ENCODE data around the gene CD37.
"Not testable (repeated sequence)": the region's sequence is repeated elsewhere in the genome, so short reads cannot be mapped to it uniquely, and the experiment has no call there.

The CD37 gene

GRCh38 chr19:49362048-49362928 is 27.1 kb downstream of the CD37 start, which contains the start of gene TEAD2:
TEAD2 (minus strand) TSS chr19:49362416; CDS start chr19:49360075, 2,341 bp downstream.
- H3K9ac ChIP-seq = no peak within 1 kb of the TSS
- H3K36me3 ChIP-seq = no peaks in the 10 kb centered on the region
- H3K9me3 ChIP-seq (replicated peaks in 1 of 11) = peaks cover 8 to 12% (median 10%) of the 10 kb centered on the region in 11 experiments; a peak in 20 of 22 replicates
- peaks cover 53 to 80% (median 67%) of the 10 kb centered on the region in 11 experiments for H3K27me3 ChIP-seq
- peak within 1 kb of the TSS in 2 of 10 experiments; percentile 8 to 12; a peak in 1 of 20 replicates for H3K4me3 ChIP-seq
- H4K20me1 ChIP-seq = no peaks in the 10 kb centered on the region; a peak in 1 of 22 replicates
- TF ChIP-seq Cebpa-rat (IDR thresholded peaks at IDR 0.05) = no peak
- H3K4me1 ChIP-seq = peaks cover 0 to 2% (median 0%) of the 10 kb centered on the region in 10 experiments; a peak in 2 of 20 replicates
- no peak within 1 kb of the TSS for H3K4me2 ChIP-seq
- no peak within 1 kb of the TSS for H3K27ac ChIP-seq

GRCh38 chr19:49362929-49363267 is 27.7 kb downstream of the CD37 start:
- TF ChIP-seq Cebpa-rat (IDR thresholded peaks at IDR 0.05) = no peak
- H3K4me2 ChIP-seq = no peak overlapping the region

GRCh38 chr19:49363268-49364082 is 28.3 kb downstream of the CD37 start, which contains the start of gene DKKL1:
DKKL1 (plus strand) TSS chr19:49363877; CDS start chr19:49363999, 122 bp downstream.
- H3K9ac ChIP-seq = no peak within 1 kb of the TSS
- H4K20me1 ChIP-seq = no peaks in the 10 kb centered on the region; a peak in 1 of 22 replicates
- peak within 1 kb of the TSS in 1 of 11 experiments; percentile 3; a peak in 1 of 22 replicates for H3K4me2 ChIP-seq
- H3K27ac ChIP-seq = no peak within 1 kb of the TSS
- peaks cover 16 to 23% (median 17%) of the 10 kb centered on the region in 11 experiments for H3K9me3 ChIP-seq (replicated peaks in 1 of 11)
- peaks cover 53 to 71% (median 67%) of the 10 kb centered on the region in 11 experiments for H3K27me3 ChIP-seq
- TF ChIP-seq Cebpa-rat (IDR thresholded peaks at IDR 0.05) = no peak
- H3K4me3 ChIP-seq = peak within 1 kb of the TSS in 2 of 10 experiments; percentile 8 to 12; a peak in 1 of 20 replicates
- H3K36me3 ChIP-seq = no peaks in the 10 kb centered on the region
- H3K4me1 ChIP-seq = no peaks in the 10 kb centered on the region; a peak in 1 of 20 replicates

More at GRCh38 chr19:49362929-49363267, 27.7 kb downstream of the CD37 start:
- Histone ChIP-seq H4K20me1 (no peaks in the 10 kb centered on the region; a peak in 1 of 22 replicates), H3K36me3 (no peaks in the 10 kb centered on the region), H3K4me3 (peak overlapping the region in 2 of 10 experiments; percentile 8 to 12; a peak in 1 of 20 replicates), H3K9me3 (replicated peaks in 1 of 11) (peaks cover 10 to 17% (median 12%) of the 10 kb centered on the region in 11 experiments; a peak in 21 of 22 replicates), H3K27ac (no peak overlapping the region), H3K27me3 (peaks cover 53 to 77% (median 67%) of the 10 kb centered on the region in 11 experiments), H3K9ac (no peak overlapping the region), H3K4me1 (no peaks in the 10 kb centered on the region; a peak in 1 of 20 replicates)

- H3K4me2 ChIP-seq = no peak overlapping the region
These were observed 29.0 kb downstream of the CD37 start for GRCh38 chr19:49364083-49364737.

GRCh38 chr19:49366110-49366509 is 30.9 kb downstream of the CD37 start:
- Histone ChIP-seq H3K9ac (no peak overlapping the region), H3K9me3 (replicated peaks in 1 of 11) (peaks cover 38 to 49% (median 44%) of the 10 kb centered on the region in 11 experiments), H3K36me3 (peaks cover 0 to 9% (median 0%) of the 10 kb centered on the region in 11 experiments; a peak in 2 of 22 replicates), H4K20me1 (no peaks in the 10 kb centered on the region; a peak in 1 of 22 replicates), H3K4me2 (no peak overlapping the region), H3K4me3 (no peak overlapping the region), H3K27ac (no peak overlapping the region), H3K27me3 (peaks cover 34 to 51% (median 44%) of the 10 kb centered on the region in 11 experiments), H3K4me1 (no peaks in the 10 kb centered on the region; a peak in 1 of 20 replicates)
- TF ChIP-seq Cebpa-rat (IDR thresholded peaks at IDR 0.05) = no peak

More at GRCh38 chr19:49364083-49364737, 29.0 kb downstream of the CD37 start:
- Histone ChIP-seq H3K27me3 (peaks cover 53 to 68% (median 63%) of the 10 kb centered on the region in 11 experiments), H3K36me3 (0 out of 22 replicates have a peak, but pooled peaks cover 0 to 2% (median 0%) of the 10 kb centered on the region in 11 experiments), H3K27ac (no peak overlapping the region), H3K4me3 (no peak overlapping the region), H3K9ac (no peak overlapping the region), H4K20me1 (no peaks in the 10 kb centered on the region; a peak in 1 of 22 replicates), H3K4me1 (no peaks in the 10 kb centered on the region; a peak in 1 of 20 replicates), H3K9me3 (replicated peaks in 1 of 11) (peaks cover 23 to 30% (median 25%) of the 10 kb centered on the region in 11 experiments)
- TF ChIP-seq Cebpa-rat (IDR thresholded peaks at IDR 0.05) = no peak

GRCh38 chr19:49368711-49369358 is 33.6 kb downstream of the CD37 start:
- Histone ChIP-seq H3K27me3 (peaks cover 6 to 23% (median 17%) of the 10 kb centered on the region in 11 experiments), H3K4me3 (peak overlapping the region in 1 of 10 experiments; percentile 21; a peak in 1 of 20 replicates), H3K27ac (no peak overlapping the region), H3K4me2 (no peak overlapping the region), H3K9ac (no peak overlapping the region), H3K4me1 (peaks cover 0 to 7% (median 6%) of the 10 kb centered on the region in 10 experiments; a peak in 12 of 20 replicates), H4K20me1 (no peaks in the 10 kb centered on the region; a peak in 1 of 22 replicates), H3K36me3 (peaks cover 0 to 9% (median 0%) of the 10 kb centered on the region in 11 experiments; a peak in 2 of 22 replicates), H3K9me3 (replicated peaks in 1 of 11) (peaks cover 30 to 45% (median 35%) of the 10 kb centered on the region in 11 experiments)
- TF ChIP-seq Cebpa-rat (IDR thresholded peaks at IDR 0.05) = no peak

GRCh38 chr19:49371184-49371583 is 36.0 kb downstream of the CD37 start:
- H3K9ac ChIP-seq = no peak overlapping the region
- H3K4me2 ChIP-seq = no peak overlapping the region
- no peaks in the 10 kb centered on the region for H4K20me1 ChIP-seq
- H3K4me1 ChIP-seq = peaks cover 0 to 20% (median 12%) of the 10 kb centered on the region in 10 experiments; a peak in 13 of 20 replicates
- H3K27ac ChIP-seq = no peak overlapping the region
- peaks cover 30 to 43% (median 34%) of the 10 kb centered on the region in 11 experiments for H3K9me3 ChIP-seq (replicated peaks in 1 of 11)
- H3K36me3 ChIP-seq = peaks cover 0 to 9% (median 0%) of the 10 kb centered on the region in 11 experiments; a peak in 2 of 22 replicates
- H3K4me3 ChIP-seq = no peak overlapping the region
- peak in 1 of 11 experiments; percentile 69; a peak in 2 of 22 replicates for TF ChIP-seq Cebpa-rat (IDR thresholded peaks at IDR 0.05)
- peaks cover 0 to 4% (median 0%) of the 10 kb centered on the region in 11 experiments; a peak in 1 of 22 replicates for H3K27me3 ChIP-seq

GRCh38 chr19:49373174-49373573 is 38.0 kb downstream of the CD37 start:
- not testable (repeated sequence) for H3K27ac ChIP-seq, H3K36me3 ChIP-seq, H3K4me3 ChIP-seq, H3K9ac ChIP-seq, H4K20me1 ChIP-seq, H3K27me3 ChIP-seq
- Histone ChIP-seq H3K4me2 (peak overlapping the region in 8 of 11 experiments; percentile 8 to 68 (median 43); a peak in 12 of 22 replicates), H3K9me3 (replicated peaks in 1 of 11) (peaks cover 26 to 36% (median 30%) of the 10 kb centered on the region in 11 experiments), H3K4me1 (peaks cover 0 to 20% (median 12%) of the 10 kb centered on the region in 10 experiments; a peak in 13 of 20 replicates)

Data from BLaER1 treated with 17β-estradiol and CSF1 and Interleukin-3, amounts not matched to agents 10 nM and 100 nM (cell line).